Measurements from ENCODE around the gene CSK.

The CSK gene

GRCh38 chr15:74802862-74803447 lies 21.1 kb downstream of the CSK start:
- DNase-seq, result no peak

- DNase-seq, result no peak
Measured at GRCh38 chr15:74804935-74805334, 23.1 kb downstream of the CSK start.

- DNase-seq, result no peak
Measured at GRCh38 chr15:74807282-74807681, 25.4 kb downstream of the CSK start.

GRCh38 chr15:74808078-74808839 lies 26.4 kb downstream of the CSK start:
- DNase-seq, result no peak

GRCh38 chr15:74808840-74809229 lies 27.0 kb downstream of the CSK start:
- DNase-seq, result no peak

- no peak for DNase-seq
Measured at GRCh38 chr15:74809242-74809641, 27.4 kb downstream of the CSK start.

GRCh38 chr15:74809956-74810355 lies 28.1 kb downstream of the CSK start:
- DNase-seq, result no peak

- no peak for DNase-seq
Measured at GRCh38 chr15:74812533-74812932, 30.7 kb downstream of the CSK start, which contains the start of gene LMAN1L. LMAN1L (plus strand) TSS chr15:74812835; CDS start chr15:74812855, 20 bp downstream.

- no peak for DNase-seq
Measured at GRCh38 chr15:74815121-74815934, 33.4 kb downstream of the CSK start.

- no peak for DNase-seq
Measured at GRCh38 chr15:74815961-74816360, 34.1 kb downstream of the CSK start.

GRCh38 chr15:74816624-74817369 lies 34.9 kb downstream of the CSK start:
- DNase-seq, result no peak

- DNase-seq, result no peak
Measured at GRCh38 chr15:74817370-74817737, 35.5 kb downstream of the CSK start.

GRCh38 chr15:74820056-74820455 lies 38.2 kb downstream of the CSK start:
- DNase-seq, result no peak

- no peak for DNase-seq
Measured at GRCh38 chr15:74821091-74821789, 39.4 kb downstream of the CSK start.

- no peak for DNase-seq
Measured at GRCh38 chr15:74821790-74822158, 39.9 kb downstream of the CSK start.

GRCh38 chr15:74822233-74822632 lies 40.4 kb downstream of the CSK start:
- DNase-seq, result no peak

- no peak for DNase-seq
Measured at GRCh38 chr15:74823324-74823723, 41.4 kb downstream of the CSK start.

GRCh38 chr15:74824976-74825375 lies 43.1 kb downstream of the CSK start:
- no peak for DNase-seq

- no peak for DNase-seq
Measured at GRCh38 chr15:74825866-74826265, 44.0 kb downstream of the CSK start.

GRCh38 chr15:74826364-74826819 lies 44.5 kb downstream of the CSK start, which contains the start of gene CPLX3:
CPLX3 (plus strand) TSS chr15:74826627; CDS start chr15:74826704, 77 bp downstream.
- DNase-seq, result peak in 1 of 2 donors; percentile 39

- DNase-seq, result no peak
Measured at GRCh38 chr15:74826921-74827320, 45.0 kb downstream of the CSK start.

- DNase-seq, result no peak
Measured at GRCh38 chr15:74827614-74828013, 45.7 kb downstream of the CSK start.
